Neural crest cell (in vitro differentiated cells): Measurements from ENCODE around the gene PSMD9. TPM values are rescaled to one million over a fixed set of nuclear protein-coding genes. Genes with fewer than 3 reads are reported as not detected.

Experiments
- DNase-seq: peaks from one replicate; pipeline ENCODE4 v3.0.0; 2021; ENCODE audit warnings: low read depth, mixed read lengths, low spot score
- H3K27ac Mint-ChIP-seq: one replicate; pipeline ENCODE4 v1.8.0; 2021; ENCODE audit warnings: mild to moderate bottlenecking, mixed read lengths; ENCODE audit not compliant: unreplicated experiment
- H3K27me3 Mint-ChIP-seq: 2 replicates; pipeline ENCODE4 v1.8.0; 2021; ENCODE audit warnings: low read depth, mild to moderate bottlenecking, mixed read lengths
- H3K36me3 Mint-ChIP-seq: 2 replicates; pipeline ENCODE4 v1.8.0; 2021; ENCODE audit warnings: low read depth, mild to moderate bottlenecking, mixed read lengths
- H3K4me1 Mint-ChIP-seq: 2 replicates; pipeline ENCODE4 v1.8.0; 2021; ENCODE audit warnings: mixed read lengths
- H3K4me3 Mint-ChIP-seq: one replicate; pipeline ENCODE4 v1.8.0; 2021; ENCODE audit warnings: mild to moderate bottlenecking, mixed read lengths
- H3K9me3 Mint-ChIP-seq: 2 replicates; pipeline ENCODE4 v1.8.0; 2021; ENCODE audit warnings: mixed read lengths
- long read RNA-seq: library from polyadenylated mRNA; unstranded; transcript quantifications from one replicate; pipeline ENCODE4 v2.0.0, GENCODE V29; 2020
- total RNA-seq: library from RNA; stranded (reverse); gene quantifications from 2 replicates; pipeline ENCODE4 v1.2.1, GENCODE V29; 2021
- TF ChIP-seq, protein P1 (sequence below): fragments of 200-600 bp; sonication (generic); conservative IDR thresholded peaks from 2 replicates; pipeline ENCODE4 v1.5.0; 2021; ENCODE audit warnings: antibody characterized with exemption, mild to moderate bottlenecking

The PSMD9 gene, protein sequence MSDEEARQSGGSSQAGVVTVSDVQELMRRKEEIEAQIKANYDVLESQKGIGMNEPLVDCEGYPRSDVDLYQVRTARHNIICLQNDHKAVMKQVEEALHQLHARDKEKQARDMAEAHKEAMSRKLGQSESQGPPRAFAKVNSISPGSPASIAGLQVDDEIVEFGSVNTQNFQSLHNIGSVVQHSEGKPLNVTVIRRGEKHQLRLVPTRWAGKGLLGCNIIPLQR
- 46.3 and 47.4 TPM in 2 replicates for total RNA-seq
- long read RNA-seq, transcript PSMD9-201 (6 exons, 2,307 nt), result minor isoform, 6 of 57 reads
- long read RNA-seq, transcript PSMD9-207 (6 exons, 2,784 nt), result major isoform, 47 of 57 reads
- long read RNA-seq, partial matches to known transcripts, result 0 of 57 reads
- long read RNA-seq, other reads (novel, unspliced or antisense), result 3 of 57 reads

DNA sequence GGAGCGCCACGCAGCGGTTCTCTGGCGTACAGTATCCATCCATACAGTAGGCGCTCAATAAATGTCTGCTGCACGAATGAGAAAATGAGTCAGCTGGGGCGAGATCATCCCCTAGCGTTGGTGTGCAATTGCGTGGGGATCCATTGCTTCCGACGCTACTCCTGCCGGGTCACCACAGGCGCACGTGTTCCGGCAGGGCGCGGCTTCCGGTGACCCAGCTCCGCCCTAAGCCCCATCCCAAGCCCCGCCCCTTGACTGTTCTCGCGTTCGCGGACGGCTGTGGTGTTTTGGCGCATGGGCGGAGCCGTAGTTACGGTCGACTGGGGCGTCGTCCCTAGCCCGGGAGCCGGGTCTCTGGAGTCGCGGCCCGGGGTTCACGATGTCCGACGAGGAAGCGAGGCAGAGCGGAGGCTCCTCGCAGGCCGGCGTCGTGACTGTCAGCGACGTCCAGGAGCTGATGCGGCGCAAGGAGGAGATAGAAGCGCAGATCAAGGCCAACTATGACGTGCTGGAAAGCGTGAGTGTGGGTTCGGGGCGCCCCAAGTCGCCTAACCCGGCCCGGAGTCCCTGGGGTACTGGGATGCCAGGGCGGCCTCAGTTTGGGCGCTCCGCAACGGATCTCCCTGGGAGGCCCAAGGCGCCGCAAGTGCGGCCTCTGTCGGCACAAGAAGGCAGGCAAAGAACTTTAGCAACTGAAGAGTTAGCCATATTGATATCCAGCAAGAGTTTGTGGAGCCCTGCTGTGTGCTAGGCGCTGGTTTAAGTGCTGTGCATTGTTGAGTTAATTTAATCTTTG lies at the start of gene PSMD9:
TSS of gene PSMD9 (plus strand) at position 313 of the 796 bp plus-strand sequence. CDS start at position 380, 67 bp downstream.
- peak within 1 kb of the TSS; percentile 99 for H3K27ac Mint-ChIP-seq
- H3K4me3 Mint-ChIP-seq, result peak within 1 kb of the TSS; percentile 99
- peaks cover 3% of the 10 kb centered on the region for H3K9me3 Mint-ChIP-seq
- H3K36me3 Mint-ChIP-seq, result no peaks in the 10 kb centered on the region
- TF ChIP-seq, protein P1, sequence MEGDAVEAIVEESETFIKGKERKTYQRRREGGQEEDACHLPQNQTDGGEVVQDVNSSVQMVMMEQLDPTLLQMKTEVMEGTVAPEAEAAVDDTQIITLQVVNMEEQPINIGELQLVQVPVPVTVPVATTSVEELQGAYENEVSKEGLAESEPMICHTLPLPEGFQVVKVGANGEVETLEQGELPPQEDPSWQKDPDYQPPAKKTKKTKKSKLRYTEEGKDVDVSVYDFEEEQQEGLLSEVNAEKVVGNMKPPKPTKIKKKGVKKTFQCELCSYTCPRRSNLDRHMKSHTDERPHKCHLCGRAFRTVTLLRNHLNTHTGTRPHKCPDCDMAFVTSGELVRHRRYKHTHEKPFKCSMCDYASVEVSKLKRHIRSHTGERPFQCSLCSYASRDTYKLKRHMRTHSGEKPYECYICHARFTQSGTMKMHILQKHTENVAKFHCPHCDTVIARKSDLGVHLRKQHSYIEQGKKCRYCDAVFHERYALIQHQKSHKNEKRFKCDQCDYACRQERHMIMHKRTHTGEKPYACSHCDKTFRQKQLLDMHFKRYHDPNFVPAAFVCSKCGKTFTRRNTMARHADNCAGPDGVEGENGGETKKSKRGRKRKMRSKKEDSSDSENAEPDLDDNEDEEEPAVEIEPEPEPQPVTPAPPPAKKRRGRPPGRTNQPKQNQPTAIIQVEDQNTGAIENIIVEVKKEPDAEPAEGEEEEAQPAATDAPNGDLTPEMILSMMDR, result peak; percentile 74
- peaks cover 32% of the 10 kb centered on the region for H3K4me1 Mint-ChIP-seq
- peaks cover 6% of the 10 kb centered on the region for H3K27me3 Mint-ChIP-seq
- DNase-seq, result peak; percentile 99

- H3K36me3 Mint-ChIP-seq, result no peaks in the 10 kb centered on the region
- H3K9me3 Mint-ChIP-seq, result peaks cover 3% of the 10 kb centered on the region
- H3K27me3 Mint-ChIP-seq, result peaks cover 5% of the 10 kb centered on the region
- peak; percentile 100 for DNase-seq
- H3K4me1 Mint-ChIP-seq, result peaks cover 25% of the 10 kb centered on the region
- H3K27ac Mint-ChIP-seq, result peak overlapping the region; percentile 96
- TF ChIP-seq, protein P1, result peak; percentile 52
- peak overlapping the region; percentile 97 for H3K4me3 Mint-ChIP-seq
These were observed 49.2 kb upstream of the PSMD9 start for GRCh38 chr12:121839106-121839992.

GRCh38 chr12:121839993-121840761 lies 48.4 kb upstream of the PSMD9 start:
- DNase-seq, result no peak
- Mint-ChIP-seq H3K27ac (peak overlapping the region; percentile 96), H3K36me3 (no peaks in the 10 kb centered on the region), H3K4me1 (peaks cover 25% of the 10 kb centered on the region), H3K9me3 (peaks cover 3% of the 10 kb centered on the region), H3K27me3 (peaks cover 5% of the 10 kb centered on the region), H3K4me3 (peak overlapping the region; percentile 97)
- TF ChIP-seq, protein P1, result no peak

DNA sequence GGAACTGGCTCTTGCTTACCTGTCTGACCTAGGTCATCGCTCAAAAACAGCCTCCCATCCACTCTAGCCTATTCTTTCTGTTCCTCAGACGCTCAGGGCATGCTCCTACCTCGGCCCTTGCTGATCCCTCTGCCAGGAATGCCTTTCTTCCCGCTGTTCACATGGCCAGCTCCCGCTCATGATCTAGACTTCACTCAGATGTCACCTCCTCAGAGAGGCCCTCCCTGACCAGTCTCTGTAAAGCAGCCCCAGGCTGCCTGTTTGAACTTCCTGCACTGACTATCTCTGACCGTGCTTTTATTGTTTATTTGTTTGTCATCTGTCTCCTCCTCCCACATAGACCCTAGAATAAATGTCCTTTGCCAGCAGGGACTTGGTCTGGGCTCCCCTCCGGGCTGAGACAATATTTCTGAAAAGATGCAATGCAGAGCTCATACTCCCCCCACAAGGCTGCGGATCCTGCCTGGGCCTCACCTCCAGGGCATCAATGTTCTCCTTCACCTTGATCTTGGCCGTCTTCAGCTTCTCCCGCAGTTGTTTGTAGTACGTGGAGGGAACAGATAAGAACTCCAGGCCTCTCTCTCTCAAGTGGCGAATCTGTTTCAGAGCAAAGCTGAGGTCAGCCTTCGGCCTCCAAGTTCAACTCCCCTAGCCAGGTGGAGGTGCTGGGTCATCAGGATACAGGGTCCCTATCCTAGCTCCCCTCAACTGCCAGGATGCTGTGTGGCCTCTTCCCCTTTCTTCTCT lies 45.2 kb upstream of the PSMD9 start:
- Mint-ChIP-seq H3K36me3 (no peaks in the 10 kb centered on the region), H3K27ac (peak overlapping the region; percentile 7), H3K4me1 (peaks cover 25% of the 10 kb centered on the region), H3K9me3 (peaks cover 3% of the 10 kb centered on the region), H3K4me3 (peak overlapping the region; percentile 0), H3K27me3 (peaks cover 2% of the 10 kb centered on the region)
- TF ChIP-seq, protein P1, result no peak
- no peak for DNase-seq
